Activated naive CD8-positive, alpha-beta T cell treated with anti-CD3 and anti-CD28 coated beads, Interleukin-2, amount 50 U/mL, for 16 hours (primary cell): ENCODE results near the gene LDLRAP1.

Source experiments
- DNase-seq: peaks from one replicate; pipeline ENCODE4 v3.0.0-alpha.2; 2020; ENCODE audit warnings: low read depth, low spot score

LDLRAP1 gene

DNA sequence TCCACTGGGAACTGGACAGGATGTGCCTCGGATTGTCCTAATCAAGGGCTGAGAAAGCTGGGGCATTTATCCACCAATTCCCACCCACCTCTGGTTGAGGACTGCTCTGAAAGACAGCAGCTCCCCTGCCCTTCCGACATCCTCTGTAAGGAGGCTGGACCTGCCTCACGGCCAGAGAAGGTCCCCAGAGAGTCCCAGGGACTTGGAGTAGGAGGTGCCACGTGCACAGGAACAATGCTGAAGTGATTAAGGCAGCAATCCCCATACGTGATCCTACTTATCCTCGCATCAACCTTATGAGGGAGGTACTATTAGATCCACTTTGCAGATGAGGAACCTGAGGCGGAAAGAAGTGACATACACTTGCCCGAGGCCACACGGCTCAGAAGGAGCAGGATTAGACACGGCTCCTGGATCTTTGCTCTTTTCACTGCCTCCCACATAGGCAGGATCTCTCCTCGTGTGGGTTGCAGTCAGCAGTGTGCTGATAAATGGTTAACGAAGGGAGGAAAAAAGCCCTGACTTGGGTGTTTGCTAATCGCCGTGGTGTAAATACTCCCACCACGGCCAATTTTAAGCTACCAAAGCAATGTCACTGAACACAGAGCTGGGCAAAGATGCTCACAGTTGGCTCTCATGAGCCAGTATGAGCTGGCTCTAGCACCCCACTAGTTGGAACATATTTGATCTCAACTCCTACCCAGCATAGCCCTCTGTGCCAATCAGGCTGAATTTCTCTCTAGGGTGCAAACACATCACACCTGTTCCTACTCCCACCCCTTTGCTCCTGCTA is 18.6 kb upstream of the LDLRAP1 start:
- no peak for DNase-seq

GRCh38 chr1:25525361-25525688 is 18.1 kb upstream of the LDLRAP1 start:
- no peak for DNase-seq

DNA sequence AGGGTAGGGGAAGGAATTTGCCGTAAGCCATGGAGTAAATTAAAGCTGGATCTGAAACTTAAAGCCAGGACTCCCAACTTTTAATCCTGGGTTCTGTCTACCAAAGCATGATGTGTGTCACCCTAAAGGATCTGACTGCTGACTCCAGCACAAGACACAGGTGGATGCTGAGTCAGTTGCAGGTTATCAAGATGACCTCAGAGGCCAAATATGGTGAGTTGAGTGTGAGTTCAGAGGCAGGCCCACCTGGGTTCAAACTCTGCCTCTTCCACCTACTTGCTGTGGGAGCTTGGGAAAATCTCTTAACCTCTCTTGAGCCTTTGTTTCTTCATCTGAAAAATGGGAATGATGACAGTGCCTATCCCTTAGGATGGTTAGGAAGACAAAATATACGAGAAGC is 16.7 kb upstream of the LDLRAP1 start:
- DNase-seq = no peak

- no peak for DNase-seq
These were observed 16.1 kb upstream of the LDLRAP1 start for GRCh38 chr1:25527226-25527846.

GRCh38 chr1:25527946-25528595 is 15.3 kb upstream of the LDLRAP1 start:
- DNase-seq = no peak

DNA sequence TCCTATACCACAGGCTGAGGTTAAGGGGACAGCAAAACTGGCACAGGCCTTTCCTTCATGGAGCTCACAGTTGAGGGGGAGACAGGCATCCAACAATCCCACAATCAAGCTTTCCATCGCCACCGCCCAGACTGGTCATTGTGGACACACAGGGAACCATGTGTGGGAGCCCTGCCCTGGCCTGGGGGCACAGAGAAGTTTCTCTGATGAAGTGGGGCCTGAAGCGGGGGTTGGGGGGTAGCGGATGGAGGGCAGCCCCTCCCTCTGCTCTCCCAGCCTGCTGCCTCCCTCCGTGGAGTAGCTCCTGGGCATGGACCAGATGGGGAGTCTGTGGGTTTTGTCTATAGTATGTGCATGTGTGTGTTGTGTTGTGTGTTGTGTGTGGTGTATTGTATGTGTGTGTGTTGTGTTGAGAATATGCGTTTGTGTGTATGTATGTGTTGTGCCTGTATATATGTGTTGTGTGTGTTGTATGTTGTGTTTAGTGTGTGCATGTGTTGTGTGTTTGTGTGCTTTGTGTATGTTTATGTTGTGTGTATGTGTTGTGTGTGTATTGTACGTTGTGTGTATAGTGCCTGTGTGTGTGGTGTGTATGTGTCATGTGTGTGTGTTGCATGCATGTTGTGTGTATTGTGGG is 14.4 kb upstream of the LDLRAP1 start:
- no peak for DNase-seq

- no peak for DNase-seq
These were observed 13.8 kb upstream of the LDLRAP1 start for GRCh38 chr1:25529518-25530185.

DNA sequence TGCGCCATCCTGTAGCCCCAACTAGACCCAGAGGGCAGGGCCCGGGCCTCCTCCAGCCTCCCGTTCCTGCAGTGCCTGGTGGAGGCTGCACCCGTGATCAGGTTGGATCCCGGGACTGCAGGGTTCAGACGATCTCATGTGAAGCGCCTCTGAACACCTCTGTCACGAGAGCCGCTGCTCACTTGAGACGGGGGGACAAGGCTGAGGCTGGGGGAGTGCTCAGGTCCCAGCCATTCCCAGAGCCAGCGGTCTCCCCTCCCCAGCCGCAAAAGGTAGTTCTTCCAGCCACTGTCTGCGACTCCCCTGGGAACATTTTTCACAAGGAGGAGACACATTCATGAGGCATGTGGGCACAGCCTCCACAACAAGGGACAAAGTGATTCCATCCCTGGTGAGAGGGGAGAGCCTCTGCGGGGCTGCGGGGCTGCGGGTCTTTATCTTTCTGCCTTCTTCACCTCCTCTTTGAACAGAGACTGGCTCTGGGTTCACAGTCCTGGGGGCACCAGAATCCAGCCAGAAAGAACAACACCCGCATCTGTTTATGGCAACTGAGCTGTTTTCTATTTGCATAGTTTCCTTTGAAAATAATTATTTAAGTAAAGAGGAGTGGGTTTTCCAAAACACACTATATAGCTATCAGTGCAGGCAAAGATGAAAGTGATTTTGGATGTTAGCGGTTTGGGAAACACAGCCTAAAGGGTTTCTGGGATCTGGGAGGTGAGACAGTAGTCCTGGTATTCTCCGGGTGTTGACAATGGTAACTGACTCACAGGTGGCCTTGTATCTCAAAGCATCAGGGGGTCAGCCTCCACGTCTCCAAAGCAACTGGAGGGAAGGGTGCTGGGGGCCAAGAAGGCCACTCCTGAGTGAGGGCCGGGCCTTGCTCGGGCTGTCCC is 13.0 kb upstream of the LDLRAP1 start:
- no peak for DNase-seq

- DNase-seq = no peak
These were observed 12.3 kb upstream of the LDLRAP1 start for GRCh38 chr1:25531082-25531461.

DNA sequence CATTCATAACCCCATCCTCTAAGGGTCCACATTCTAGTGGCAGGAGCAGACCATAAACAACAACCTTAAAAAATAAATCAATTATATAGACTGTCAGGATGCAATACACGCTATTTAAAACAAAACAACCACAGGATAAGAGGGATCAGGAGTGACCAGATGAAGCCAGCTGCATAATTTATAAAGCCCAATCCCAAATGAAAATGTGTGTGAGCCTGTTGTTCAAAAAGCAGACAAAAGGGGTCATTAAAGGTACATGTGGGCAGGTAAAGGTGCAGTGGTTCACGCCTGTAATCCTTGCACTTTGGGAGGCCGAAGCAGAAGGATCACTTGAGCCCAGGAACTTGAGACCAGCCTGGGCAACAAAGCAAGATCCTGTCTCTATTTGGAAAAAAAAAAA is 10.4 kb upstream of the LDLRAP1 start:
- DNase-seq = no peak

- DNase-seq = no peak
These were observed 9.5 kb upstream of the LDLRAP1 start for GRCh38 chr1:25533775-25534409.

DNA sequence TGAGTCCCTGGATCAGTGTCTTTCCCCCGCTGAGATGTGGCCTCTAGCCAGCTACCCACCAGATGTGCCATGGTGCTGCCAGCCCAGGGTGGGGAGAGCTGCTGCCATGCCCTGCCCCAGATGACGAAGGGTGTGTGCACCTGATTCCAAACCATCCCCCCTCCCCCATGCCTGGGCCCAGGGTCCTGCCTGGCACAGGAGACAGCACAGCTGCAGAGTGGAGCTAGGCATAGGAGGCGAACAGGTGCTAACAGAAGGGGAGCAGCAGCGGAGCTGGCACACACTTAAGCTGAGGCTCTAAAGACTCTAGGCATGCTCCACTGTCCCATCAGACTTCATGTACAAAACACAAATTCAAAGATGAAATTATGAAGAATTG is 9.0 kb upstream of the LDLRAP1 start:
- DNase-seq = no peak

DNA sequence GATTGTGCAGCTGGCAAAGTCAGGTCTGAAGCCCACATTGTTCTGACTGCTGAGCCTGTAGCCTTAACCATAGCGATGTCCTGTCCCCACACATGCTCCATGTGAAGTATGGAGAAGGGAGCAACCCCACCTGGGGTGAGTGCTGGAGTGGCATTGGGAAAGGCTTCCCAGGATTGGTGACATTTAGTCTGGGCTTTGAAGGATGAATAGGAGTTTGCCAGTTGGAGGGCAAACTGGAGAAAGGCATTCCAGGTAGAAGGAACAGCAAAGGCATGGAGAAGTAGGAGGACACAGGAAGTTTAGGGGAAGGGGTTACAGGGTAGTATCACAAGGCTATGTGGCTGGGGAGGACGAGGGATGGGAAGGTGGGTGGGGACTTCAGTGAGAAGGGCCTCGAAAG is 7.3 kb upstream of the LDLRAP1 start:
- DNase-seq = no peak

GRCh38 chr1:25537153-25537831 is 6.1 kb upstream of the LDLRAP1 start:
- DNase-seq = no peak

- no peak for DNase-seq
These were observed 5.1 kb upstream of the LDLRAP1 start for GRCh38 chr1:25538191-25538767.

DNA sequence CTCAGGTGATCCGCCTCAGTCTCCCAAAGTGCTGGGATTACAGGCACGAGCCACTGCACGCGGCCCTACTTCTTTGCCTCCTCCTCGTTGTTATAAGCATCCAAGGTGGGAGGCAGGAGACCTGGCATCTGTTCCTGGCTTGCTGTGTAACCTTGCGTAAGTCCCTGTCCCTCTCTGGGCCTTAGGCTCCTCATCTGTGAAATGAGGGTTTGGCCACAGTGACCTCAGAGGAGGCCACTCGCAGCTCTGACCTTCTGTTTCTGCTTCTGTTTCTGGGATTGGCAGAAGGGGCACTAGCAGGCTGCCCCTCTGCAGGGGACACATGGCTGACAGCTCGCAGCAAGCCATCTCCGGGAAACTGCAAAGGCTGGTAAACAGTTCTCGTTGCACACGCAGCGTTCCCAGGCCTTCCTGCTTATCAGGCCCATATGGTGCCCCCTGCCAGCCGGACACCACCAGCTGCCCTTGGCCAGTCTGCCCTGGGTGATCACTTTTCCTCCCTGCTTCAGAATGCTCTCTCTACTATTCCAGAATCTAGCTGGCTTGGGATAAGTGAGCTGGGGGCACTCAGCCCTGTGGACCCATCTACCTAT is 2.6 kb upstream of the LDLRAP1 start:
- DNase-seq = no peak

DNA sequence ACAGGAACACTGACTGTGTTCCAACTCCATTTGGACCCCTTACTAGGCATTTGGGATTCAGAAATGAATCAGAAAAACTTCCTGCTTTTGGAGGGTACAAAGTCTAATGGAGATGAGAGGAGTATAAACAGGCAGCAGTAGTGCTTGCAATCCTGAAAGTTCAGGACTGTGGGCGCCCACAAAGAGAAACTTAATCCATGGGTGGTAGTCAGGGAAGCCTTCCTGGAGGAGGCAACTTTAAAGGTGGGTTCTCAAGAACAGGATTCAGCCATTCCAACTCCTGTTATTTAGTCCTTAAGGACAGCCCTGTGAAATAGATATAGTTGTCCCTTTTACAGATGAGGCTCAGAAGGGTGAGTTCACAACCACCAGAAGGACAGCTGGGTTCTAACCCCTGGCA is 2.0 kb upstream of the LDLRAP1 start:
- DNase-seq = no peak

DNA sequence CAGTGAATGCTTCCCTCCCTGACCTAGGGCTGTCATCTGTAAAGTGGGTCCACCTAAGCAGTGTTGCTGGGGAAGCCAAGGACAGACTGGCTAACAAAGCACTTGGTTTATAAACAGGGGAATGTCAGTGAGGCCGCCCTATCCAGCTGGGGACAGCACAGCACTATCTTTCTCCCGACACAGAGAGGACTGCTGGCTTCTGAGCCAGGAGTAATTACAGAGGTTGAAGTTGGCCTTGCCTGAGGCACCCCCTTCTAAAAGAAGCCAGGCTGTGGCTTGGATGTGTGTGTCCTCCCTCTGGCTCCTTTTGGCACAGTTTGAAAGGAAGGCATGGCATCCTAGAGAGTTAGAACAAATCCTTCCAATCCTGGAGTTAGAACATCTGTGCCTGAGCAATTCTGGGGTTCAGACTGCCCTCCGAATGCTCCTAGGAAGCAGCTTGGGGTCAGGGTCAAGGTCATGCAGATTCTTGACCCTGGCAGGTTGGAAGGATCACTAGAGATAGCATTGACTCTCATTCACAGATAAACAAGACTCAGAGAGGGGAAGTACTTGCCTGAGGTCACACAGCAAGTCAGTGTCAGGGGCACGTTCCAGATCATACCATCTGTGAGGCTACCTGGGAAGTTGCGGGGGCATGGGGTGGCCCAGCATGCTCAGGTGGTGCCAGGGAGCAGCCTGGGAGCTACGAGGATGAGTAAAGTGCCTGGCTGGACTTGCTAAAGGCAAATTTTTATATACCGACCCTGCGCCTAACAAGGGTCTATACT is 1.3 kb upstream of the LDLRAP1 start:
- DNase-seq = no peak
